Transverse colon (tissue), 4 donors: ENCODE data around the gene MAPK1. TPM values are rescaled to one million over a fixed set of nuclear protein-coding genes. Genes with fewer than 3 reads are reported as not detected.
"Not testable (repeated sequence)": the region's sequence is repeated elsewhere in the genome, so short reads cannot be mapped to it uniquely, and the experiment has no call there.

Experiments used
- DNase-seq: peaks from one replicate; pipeline ENCODE4 v3.0.0-alpha.2; 2019
- H3K27ac ChIP-seq, 4 donors: fragments of 200-600 bp; sonication (generic); 2 replicates each; pipeline ENCODE4 v1.5.1; 2016 to 2018; ENCODE audit warnings: inconsistent platforms in 4 of 4
- H3K27me3 ChIP-seq: fragments of 200-600 bp; sonication (generic); 2 replicates; pipeline ENCODE4 v1.5.1; 2017; ENCODE audit warnings: inconsistent platforms
- H3K36me3 ChIP-seq, 4 donors: fragments of 200-600 bp; sonication (generic); 2 replicates each; pipeline ENCODE4 v1.5.1; 2017 to 2019; ENCODE audit warnings: inconsistent platforms in 4 of 4
- H3K4me1 ChIP-seq, 4 donors: fragments of 200-600 bp; sonication (generic); 2 replicates each; pipeline ENCODE4 v1.5.1; 2017 to 2020; ENCODE audit warnings: inconsistent platforms in 4 of 4
- H3K4me3 ChIP-seq, 4 donors: fragments of 200-600 bp; sonication (generic); 1 replicate in 1 of 4; 2 replicates in 3 of 4; pipeline versions ENCODE4 v1.5.1 to v1.6.1; 2017 to 2019; ENCODE audit warnings: inconsistent platforms in 4 of 4
- H3K9me3 ChIP-seq, 2 donors: fragments of 200-600 bp; sonication (generic); 2 replicates each; pipeline ENCODE4 v1.5.1; 2017 to 2019; ENCODE audit warnings: inconsistent platforms in 2 of 2
- EP300 ChIP-seq: sonication (generic); formaldehyde crosslinking; IDR thresholded peaks from one replicate; pipeline ENCODE4 v1.6.1; 2017; ENCODE audit warnings: antibody characterized with exemption, low read depth
- POLR2A ChIP-seq: fragments of 450-650 bp; IDR thresholded peaks from one replicate; pipeline ENCODE4 v1.6.1; 2016; ENCODE audit warnings: antibody characterized with exemption, mild to moderate bottlenecking, moderate library complexity
- POLR2AphosphoS5 ChIP-seq, 3 donors: sonication (generic); formaldehyde crosslinking; IDR thresholded peaks; one replicate each; pipeline ENCODE4 v1.6.1; 2016; ENCODE audit warnings: antibody characterized with exemption in 3 of 3
- WGBS, 2 donors: methylation state at CpG; one replicate each; pipeline ENCODE4 v1.1.5; 2018; ENCODE audit warnings: low coverage in 1 of 2; 5-methylcytosine and 5-hydroxymethylcytosine counted together
- in situ Hi-C, 4 donors: fragments of 200-750 bp; cut with MboI; loops; one replicate each; pipeline versions ENCODE4 v1.15.0 to v1.15.1; 2017; ENCODE audit warnings: low sequenced_read_pairs in 3 of 4, low pct_ligation_motif_present in 1 of 4, low pct_unique_long_range_greater_than_20kb in 1 of 4
- intact Hi-C: fragments of 100-400 bp; cut with DNase I; formaldehyde crosslinking; loops from one replicate; pipeline ENCODE4 v1.15.1; 2023; ENCODE audit warnings: low total_unique reads
- total RNA-seq, 4 donors: library from RNA; depleted of rRNA; stranded (reverse); fragments of >200 nt; gene quantifications; one replicate each; pipeline ENCODE4 v1.1.0, GENCODE V29; 2016
- TF ChIP-seq, protein P1 (sequence below), 5 experiments: fragments of 200-600 bp in 3 of 5; fragments of 450-650 bp in 2 of 5; sonication (generic) in 3 of 5; IDR thresholded peaks; 1 replicate in 2 of 5; 2 replicates in 3 of 5; pipeline ENCODE4 v1.5.1; 2016 to 2017; ENCODE audit warnings: antibody characterized with exemption in 5 of 5, inconsistent platforms in 3 of 5, mild to moderate bottlenecking in 2 of 5, moderate library complexity in 1 of 5

MAPK1 gene
- total RNA-seq, 4 donors from 2014 or later, result 37.1 to 303 (median 57.0) TPM

DNA sequence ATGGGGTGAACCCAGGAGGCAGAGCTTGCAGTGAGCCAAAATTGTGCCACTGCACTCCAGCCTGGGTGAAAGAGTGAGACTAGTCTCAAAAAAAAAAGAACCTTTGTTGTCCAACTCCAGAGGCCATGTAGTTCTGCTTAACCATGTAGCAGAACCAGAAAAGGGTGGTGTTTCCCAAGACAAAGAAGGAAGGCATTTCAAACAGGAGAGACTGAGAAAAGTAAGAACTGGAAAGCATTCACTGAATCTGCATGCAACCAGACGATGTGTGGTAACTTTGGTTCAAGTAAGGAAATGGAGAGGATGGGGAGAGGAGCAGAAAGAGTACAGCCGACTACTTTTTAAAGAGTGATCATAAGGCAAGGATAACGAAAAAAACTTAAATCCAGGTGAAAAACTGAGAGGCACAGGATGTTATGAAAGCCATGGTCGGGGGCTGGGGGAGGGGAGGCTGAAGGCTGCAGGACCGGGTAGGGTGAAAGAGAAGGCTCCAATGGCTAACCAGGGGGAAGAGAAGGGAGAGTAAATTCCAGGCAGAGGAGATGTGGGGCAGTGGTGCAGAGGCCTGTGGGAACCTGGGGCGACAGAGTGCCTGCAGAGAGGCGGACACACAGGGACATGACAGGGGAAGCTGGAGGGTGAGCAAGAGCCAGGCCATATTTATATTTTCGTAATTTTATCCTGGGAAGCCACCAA is 48.8 kb downstream of the MAPK1 start:
- intact Hi-C loops, result no loop called here

DNA sequence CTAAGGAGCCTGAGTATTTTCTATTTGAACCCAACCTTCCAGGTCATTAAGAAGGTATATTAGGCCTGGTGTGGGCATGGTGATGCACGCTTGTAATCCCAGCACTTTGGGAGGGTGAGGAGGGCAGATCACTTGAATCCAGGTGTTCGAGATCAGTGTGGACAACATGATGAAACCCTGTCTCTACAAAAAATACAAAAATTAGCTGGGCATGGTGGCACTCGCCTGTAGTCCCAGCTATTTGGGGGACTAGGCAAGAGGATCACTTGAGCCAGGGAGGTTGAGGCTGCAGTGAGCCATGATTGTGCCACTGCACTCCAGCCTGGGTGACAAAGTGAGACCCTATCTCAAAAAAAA is 50.0 kb downstream of the MAPK1 start:
- H3K4me3 ChIP-seq, H3K36me3 ChIP-seq, H3K9me3 ChIP-seq, in situ Hi-C loops, H3K27me3 ChIP-seq, intact Hi-C loops, DNase-seq: not testable (repeated sequence)
- 93 to 100% methylated on average over 1 to 3 of the region's 3 CpGs for WGBS, 2 donors
- Histone ChIP-seq H3K27ac (peak overlapping the region; percentile 67 to 81 (median 74)), H3K4me1 (peaks cover 13 to 53% (median 23%) of the 10 kb centered on the region in 4 donors)

More for the DNA sequence above, 48.8 kb downstream of the MAPK1 start:
- in situ Hi-C loops, result no loop called here
- 76 to 82% methylated on average over 4 to 8 of the region's 8 CpGs for WGBS, 2 donors
- H3K36me3 ChIP-seq, result no peaks in the 10 kb centered on the region
- no peak for DNase-seq
- no peak overlapping the region for H3K4me3 ChIP-seq
- H3K27ac ChIP-seq, result peak overlapping the region in 3 of 4 donors; percentile 13 to 81 (median 70)
- H3K4me1 ChIP-seq, result peaks cover 13 to 62% (median 23%) of the 10 kb centered on the region in 4 donors
- no peak for TF ChIP-seq POLR2AphosphoS5 (IDR thresholded peaks at IDR 0.05)
- TF ChIP-seq POLR2A, result no peak
- no peak for TF ChIP-seq EP300
- H3K27me3 ChIP-seq, result no peaks in the 10 kb centered on the region
- no peaks in the 10 kb centered on the region for H3K9me3 ChIP-seq

DNA sequence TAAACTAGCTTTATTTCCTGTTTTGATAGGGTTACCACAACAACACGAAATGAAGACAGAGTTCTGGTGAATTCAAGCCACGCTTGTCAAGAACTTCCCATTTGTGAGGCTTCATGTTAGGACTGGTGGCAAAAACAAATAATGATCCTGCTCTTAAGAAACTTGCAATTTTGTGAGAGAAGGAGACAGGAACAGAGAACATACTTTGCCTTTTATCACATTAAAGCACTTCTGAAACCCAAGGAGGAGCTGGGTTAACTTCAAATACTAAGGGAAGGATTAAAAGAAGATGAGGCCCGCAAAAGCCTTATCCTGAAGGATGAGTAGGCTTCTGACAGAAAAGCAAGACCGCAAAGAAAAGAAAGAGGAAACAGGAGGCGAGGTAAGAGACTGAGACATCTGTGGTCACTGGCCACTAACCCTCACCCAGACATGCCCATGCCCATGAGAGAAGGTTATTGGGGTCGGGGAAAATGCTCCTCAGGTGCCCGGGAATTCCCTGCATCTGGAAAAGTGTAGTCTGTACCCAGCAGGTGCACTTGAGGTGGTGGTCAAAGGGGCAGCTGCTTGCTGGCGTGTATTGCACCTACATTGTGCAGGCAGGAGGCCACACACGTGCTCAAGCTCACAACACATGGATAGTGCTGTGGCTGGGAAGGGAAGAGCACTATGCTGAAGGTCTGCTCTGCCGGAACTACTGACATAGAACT is 50.5 kb downstream of the MAPK1 start:
- in situ Hi-C loops, result no loop called here

DNA sequence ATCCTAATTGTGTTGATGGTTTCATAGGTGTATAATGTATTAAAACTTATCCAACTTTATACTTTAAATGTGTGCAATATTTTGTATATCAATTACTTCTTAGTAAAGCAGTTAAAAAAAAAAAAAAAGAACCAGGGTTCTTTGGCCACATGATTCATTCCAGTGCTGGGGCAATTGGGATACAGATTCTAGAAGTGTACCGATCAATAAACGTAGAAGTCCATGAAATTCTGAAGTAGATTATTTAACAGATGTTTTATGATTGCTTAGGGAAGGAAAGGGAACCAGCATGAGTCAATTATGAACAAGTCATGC is 51.0 kb downstream of the MAPK1 start:
- peaks cover 13 to 53% (median 23%) of the 10 kb centered on the region in 4 donors for H3K4me1 ChIP-seq
- WGBS, 2 donors, result 4 to 18% methylated on average over 2 of the region's 2 CpGs
- in situ Hi-C loops, result no loop called here

More for the DNA sequence above, 50.5 kb downstream of the MAPK1 start:
- Histone ChIP-seq H3K9me3 (no peaks in the 10 kb centered on the region), H3K36me3 (no peaks in the 10 kb centered on the region), H3K27ac (peak overlapping the region; percentile 67 to 81 (median 74)), H3K4me3 (peak overlapping the region in 1 of 4 donors; percentile 7), H3K27me3 (no peaks in the 10 kb centered on the region), H3K4me1 (peaks cover 13 to 53% (median 23%) of the 10 kb centered on the region in 4 donors)
- intact Hi-C loops, result no loop called here
- no peak for TF ChIP-seq POLR2A
- TF ChIP-seq POLR2AphosphoS5 (IDR thresholded peaks at IDR 0.05), result peak in 1 of 3 donors; percentile 33
- TF ChIP-seq EP300, result no peak
- TF ChIP-seq, protein P1, sequence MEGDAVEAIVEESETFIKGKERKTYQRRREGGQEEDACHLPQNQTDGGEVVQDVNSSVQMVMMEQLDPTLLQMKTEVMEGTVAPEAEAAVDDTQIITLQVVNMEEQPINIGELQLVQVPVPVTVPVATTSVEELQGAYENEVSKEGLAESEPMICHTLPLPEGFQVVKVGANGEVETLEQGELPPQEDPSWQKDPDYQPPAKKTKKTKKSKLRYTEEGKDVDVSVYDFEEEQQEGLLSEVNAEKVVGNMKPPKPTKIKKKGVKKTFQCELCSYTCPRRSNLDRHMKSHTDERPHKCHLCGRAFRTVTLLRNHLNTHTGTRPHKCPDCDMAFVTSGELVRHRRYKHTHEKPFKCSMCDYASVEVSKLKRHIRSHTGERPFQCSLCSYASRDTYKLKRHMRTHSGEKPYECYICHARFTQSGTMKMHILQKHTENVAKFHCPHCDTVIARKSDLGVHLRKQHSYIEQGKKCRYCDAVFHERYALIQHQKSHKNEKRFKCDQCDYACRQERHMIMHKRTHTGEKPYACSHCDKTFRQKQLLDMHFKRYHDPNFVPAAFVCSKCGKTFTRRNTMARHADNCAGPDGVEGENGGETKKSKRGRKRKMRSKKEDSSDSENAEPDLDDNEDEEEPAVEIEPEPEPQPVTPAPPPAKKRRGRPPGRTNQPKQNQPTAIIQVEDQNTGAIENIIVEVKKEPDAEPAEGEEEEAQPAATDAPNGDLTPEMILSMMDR (IDR thresholded peaks at IDR 0.05), result no peak
- no peak for DNase-seq
- WGBS, 2 donors, result 43 to 56% methylated on average over 3 to 10 of the region's 10 CpGs

DNA sequence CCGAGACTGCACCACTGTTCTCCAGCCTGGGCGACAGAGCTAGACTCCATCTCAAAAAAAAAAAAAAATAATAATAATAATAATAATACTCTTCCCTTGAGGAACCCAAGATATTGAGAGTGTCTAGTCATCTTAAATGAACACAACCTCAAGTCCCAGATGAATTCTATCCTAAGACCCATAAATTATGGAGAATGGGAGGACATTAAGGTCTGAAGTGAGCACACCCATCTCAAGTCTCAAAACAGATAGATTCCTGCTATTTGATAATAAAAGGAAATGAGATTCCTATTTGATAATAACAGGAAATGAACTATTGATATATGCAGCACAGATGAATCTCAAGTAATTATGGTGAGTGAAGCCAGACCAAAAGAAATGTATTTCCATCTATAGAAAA is 51.5 kb downstream of the MAPK1 start:
- WGBS, 2 donors, result 80 to 88% methylated on average over 1 to 2 of the region's 2 CpGs
- Histone ChIP-seq H3K9me3 (no peaks in the 10 kb centered on the region), H3K4me3 (no peak overlapping the region), H3K27ac (peak overlapping the region; percentile 67 to 81 (median 74)), H3K4me1 (peaks cover 13 to 53% (median 23%) of the 10 kb centered on the region in 4 donors), H3K27me3 (no peaks in the 10 kb centered on the region), H3K36me3 (no peaks in the 10 kb centered on the region)
- intact Hi-C loops (no loop called here), in situ Hi-C loops (no loop called here)
- DNase-seq, result no peak
- TF ChIP-seq EP300 (no peak), POLR2AphosphoS5 (IDR thresholded peaks at IDR 0.05) (no peak)

More for the DNA sequence above, 51.0 kb downstream of the MAPK1 start:
- intact Hi-C loops, result no loop called here
- Histone ChIP-seq H3K36me3 (no peaks in the 10 kb centered on the region), H3K9me3 (no peaks in the 10 kb centered on the region), H3K27ac (peak overlapping the region; percentile 67 to 81 (median 74)), H3K27me3 (no peaks in the 10 kb centered on the region), H3K4me3 (no peak overlapping the region)
- DNase-seq, result no peak
- no peak for TF ChIP-seq EP300
- TF ChIP-seq POLR2A, result no peak
- TF ChIP-seq POLR2AphosphoS5 (IDR thresholded peaks at IDR 0.05), result peak in 1 of 3 donors; percentile 49

DNA sequence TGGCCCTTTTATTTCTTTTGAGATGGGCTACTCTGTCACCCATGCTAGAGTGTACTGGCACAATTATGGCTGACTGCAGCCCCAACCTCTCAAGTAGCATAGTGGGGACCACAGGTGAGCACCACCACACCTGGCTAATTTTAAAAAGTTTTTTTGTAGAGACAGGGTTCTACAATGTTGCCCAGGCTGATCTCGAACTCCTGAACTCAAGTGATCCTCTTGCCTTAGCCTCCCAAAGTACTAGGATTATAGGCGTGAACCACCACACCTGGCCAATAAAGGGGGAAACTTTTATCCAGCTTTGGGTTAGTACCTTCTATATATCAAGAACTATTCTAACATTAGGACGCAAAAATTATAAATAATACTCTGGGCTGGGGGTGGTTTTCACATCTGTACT is 52.1 kb downstream of the MAPK1 start:
- peak overlapping the region in 1 of 4 donors; percentile 70 for H3K27ac ChIP-seq
- no peaks in the 10 kb centered on the region for H3K27me3 ChIP-seq
- 94 to 100% methylated on average over 1 to 3 of the region's 3 CpGs for WGBS, 2 donors
- no peak for TF ChIP-seq EP300
- no peak for TF ChIP-seq POLR2A
- TF ChIP-seq, protein P1 (IDR thresholded peaks at IDR 0.05), result no peak
- no peak for TF ChIP-seq POLR2AphosphoS5 (IDR thresholded peaks at IDR 0.05)
- H3K36me3 ChIP-seq, result no peaks in the 10 kb centered on the region
- intact Hi-C loops (no loop called here), in situ Hi-C loops (no loop called here)
- H3K4me1 ChIP-seq, result peaks cover 13 to 53% (median 23%) of the 10 kb centered on the region in 4 donors
- no peaks in the 10 kb centered on the region for H3K9me3 ChIP-seq
- no peak overlapping the region for H3K4me3 ChIP-seq
- DNase-seq, result no peak
